Neutrophil (primary cell): ENCODE results near the gene PRIMPOL.
A peak's percentile ranks its signal among the peaks of the same experiment; 100 is the strongest.

Experiments used
- H3K27ac ChIP-seq: fragments of 200-600 bp; sonication (generic); 2 replicates; pipeline ENCODE4 v1.5.1; 2016; ENCODE audit warnings: mild to moderate bottlenecking, moderate library complexity
- H3K27me3 ChIP-seq: fragments of 200-600 bp; sonication (generic); 2 replicates; pipeline ENCODE4 v1.6.0; 2016; ENCODE audit warnings: mild to moderate bottlenecking
- H3K36me3 ChIP-seq: fragments of 200-600 bp; sonication (generic); 2 replicates; pipeline ENCODE4 v1.5.1; 2017
- H3K4me1 ChIP-seq, 2 experiments: fragments of 200-600 bp in 1 of 2; sonication (generic) in 1 of 2; 1 replicate in 1 of 2; 2 replicates in 1 of 2; pipeline versions ENCODE4 v1.5.1 to v1.6.1; 2013 to 2016; ENCODE audit warnings: low read depth in 1 of 2, low read length in 1 of 2, mild to moderate bottlenecking in 1 of 2, moderate library complexity in 1 of 2; ENCODE audit not compliant: control insufficient read depth in 1 of 2, insufficient read depth in 1 of 2
- H3K4me3 ChIP-seq, 2 experiments: fragments of 200-600 bp in 1 of 2; sonication (generic) in 1 of 2; 1 replicate in 1 of 2; 2 replicates in 1 of 2; pipeline ENCODE4 v1.5.1; 2013 to 2016; ENCODE audit warnings: low read depth in 1 of 2, low read length in 1 of 2, mild to moderate bottlenecking in 1 of 2, moderate library complexity in 1 of 2
- H3K9me3 ChIP-seq: fragments of 200-600 bp; sonication (generic); 2 replicates; pipeline ENCODE4 v1.5.1; 2016
- CTCF ChIP-seq: fragments of 200-600 bp; sonication (generic); IDR thresholded peaks from 2 replicates; pipeline ENCODE4 v1.5.1; 2016; ENCODE audit warnings: antibody characterized with exemption

Gene PRIMPOL

DNA sequence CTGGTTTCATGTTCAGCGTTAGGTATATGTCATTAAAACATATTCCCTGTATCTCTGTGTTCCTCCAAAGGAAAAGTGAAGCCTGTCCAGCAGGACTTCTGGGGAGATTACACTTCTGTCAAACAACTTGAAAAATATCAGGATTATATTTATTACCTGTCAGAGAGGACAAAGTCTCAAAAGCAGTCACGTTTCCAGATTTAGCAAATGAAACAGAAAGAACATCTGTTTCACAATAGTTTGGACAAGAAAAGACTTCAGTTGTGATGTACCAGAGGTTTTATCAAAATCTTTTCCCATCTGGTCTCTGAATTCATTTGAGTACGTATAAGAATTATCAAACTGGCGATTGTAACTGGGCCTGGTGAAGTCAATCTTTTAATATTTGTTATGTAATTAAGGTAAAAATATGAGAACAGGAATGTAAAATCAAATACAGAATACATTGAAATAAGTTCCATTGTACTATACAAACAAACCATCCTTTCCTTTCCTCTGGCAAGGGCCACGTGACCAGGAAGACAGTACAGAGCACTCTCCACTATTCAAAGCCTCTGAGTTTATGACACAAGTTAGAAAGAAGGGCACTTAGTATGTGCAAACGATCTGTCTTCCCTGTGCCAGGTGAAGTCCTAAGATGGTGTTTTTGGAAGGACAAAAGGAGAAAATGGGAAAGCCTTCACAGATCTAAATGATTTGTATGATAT lies 3.5 kb upstream of the PRIMPOL start:
- Histone ChIP-seq H3K9me3 (no peaks in the 10 kb centered on the region), H3K27ac (no peak overlapping the region), H3K4me1 (peaks cover 26 to 36% of the 10 kb centered on the region in 2 experiments), H3K4me3 (no peak overlapping the region), H3K36me3 (peaks cover 25% of the 10 kb centered on the region), H3K27me3 (no peaks in the 10 kb centered on the region)
- TF ChIP-seq CTCF: no peak

DNA sequence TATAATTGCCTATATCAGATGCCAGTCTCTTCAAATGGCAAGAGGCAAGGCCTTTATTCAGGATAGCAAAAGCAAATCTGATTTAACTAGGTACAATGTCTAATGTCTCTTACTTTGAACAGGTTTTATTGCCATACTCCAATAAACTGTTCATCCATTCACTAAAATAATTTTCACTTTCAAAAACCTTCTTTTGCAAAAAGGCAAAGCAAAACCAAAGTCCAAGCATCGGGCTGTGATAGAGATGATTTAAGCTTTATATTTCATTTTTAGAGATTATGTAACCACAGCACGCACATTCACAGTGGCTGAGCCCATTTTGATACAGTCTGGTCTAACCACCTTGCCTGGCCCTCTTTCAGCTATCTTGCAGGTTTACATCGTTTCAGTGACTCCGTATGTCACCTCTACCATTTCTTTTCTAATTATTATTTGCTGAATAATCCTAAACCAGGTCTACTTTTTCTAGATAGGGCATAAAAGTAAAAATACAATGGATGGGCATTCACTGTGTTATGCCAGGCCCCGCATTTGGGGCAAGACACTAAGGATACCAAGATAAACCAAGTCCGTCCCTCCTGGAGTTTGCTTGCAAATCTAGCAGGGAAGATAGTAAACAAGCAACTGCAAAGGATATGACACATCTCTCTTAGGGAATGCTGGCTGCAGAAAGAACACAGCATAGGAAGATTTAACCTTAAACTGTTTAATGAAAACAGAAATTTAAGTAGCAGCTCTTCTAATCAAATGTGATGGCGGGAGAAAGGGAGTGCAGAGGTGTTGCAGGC lies 2.1 kb upstream of the PRIMPOL start:
- Histone ChIP-seq H3K4me3 (peak overlapping the region; percentile 85 to 93), H3K36me3 (peaks cover 20% of the 10 kb centered on the region), H3K27me3 (no peaks in the 10 kb centered on the region), H3K9me3 (no peaks in the 10 kb centered on the region), H3K27ac (peak overlapping the region; percentile 97), H3K4me1 (peaks cover 26 to 36% of the 10 kb centered on the region in 2 experiments)
- no peak for TF ChIP-seq CTCF

- peaks cover 17% of the 10 kb centered on the region for H3K36me3 ChIP-seq
- TF ChIP-seq CTCF: no peak
- H3K9me3 ChIP-seq: no peaks in the 10 kb centered on the region
- peaks cover 26 to 36% of the 10 kb centered on the region in 2 experiments for H3K4me1 ChIP-seq
- peak overlapping the region; percentile 97 for H3K27ac ChIP-seq
- no peaks in the 10 kb centered on the region for H3K27me3 ChIP-seq
- H3K4me3 ChIP-seq: peak overlapping the region; percentile 85 to 93
Measured at GRCh38 chr4:184648054-184648312, 1.6 kb upstream of the PRIMPOL start.

DNA sequence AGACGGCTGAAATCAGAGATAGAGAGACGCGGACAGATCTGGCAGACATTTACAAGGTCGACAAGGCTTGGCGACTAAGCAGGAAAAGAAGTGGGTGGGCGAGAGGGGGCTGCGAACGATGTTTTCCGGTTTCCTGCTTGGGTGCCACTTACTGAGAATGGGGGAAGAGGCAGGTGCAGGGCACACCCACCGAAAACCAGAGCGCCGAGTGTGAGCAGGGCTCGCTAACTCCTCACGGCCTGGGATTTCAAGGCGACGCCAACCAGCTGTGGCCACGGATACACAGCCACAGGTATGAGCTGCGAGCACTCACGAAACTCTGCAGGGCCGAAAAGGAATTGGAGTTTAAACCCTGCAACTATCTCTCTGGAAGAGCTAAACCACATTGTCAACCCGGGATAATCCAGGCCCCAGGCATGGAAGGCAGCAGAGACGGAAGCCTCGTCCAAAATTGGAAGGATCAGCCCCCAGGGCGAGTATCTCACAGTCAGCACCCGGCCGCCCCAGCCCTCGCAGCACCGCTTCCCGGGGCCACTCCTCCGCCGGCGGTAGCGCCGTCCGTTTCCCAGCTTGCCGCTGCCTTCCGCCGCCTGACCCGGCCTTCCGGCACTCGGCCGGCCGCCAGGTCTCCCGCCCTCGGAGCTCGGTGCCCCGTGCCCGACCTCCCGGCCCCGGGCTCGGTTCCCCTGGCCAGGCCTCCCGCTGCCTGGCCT lies 1.1 kb upstream of the PRIMPOL start:
- Histone ChIP-seq H3K4me1 (peaks cover 26 to 36% of the 10 kb centered on the region in 2 experiments), H3K4me3 (peak overlapping the region; percentile 85 to 93), H3K36me3 (peaks cover 17% of the 10 kb centered on the region), H3K27me3 (no peaks in the 10 kb centered on the region), H3K9me3 (no peaks in the 10 kb centered on the region), H3K27ac (peak overlapping the region; percentile 97)
- no peak for TF ChIP-seq CTCF

DNA sequence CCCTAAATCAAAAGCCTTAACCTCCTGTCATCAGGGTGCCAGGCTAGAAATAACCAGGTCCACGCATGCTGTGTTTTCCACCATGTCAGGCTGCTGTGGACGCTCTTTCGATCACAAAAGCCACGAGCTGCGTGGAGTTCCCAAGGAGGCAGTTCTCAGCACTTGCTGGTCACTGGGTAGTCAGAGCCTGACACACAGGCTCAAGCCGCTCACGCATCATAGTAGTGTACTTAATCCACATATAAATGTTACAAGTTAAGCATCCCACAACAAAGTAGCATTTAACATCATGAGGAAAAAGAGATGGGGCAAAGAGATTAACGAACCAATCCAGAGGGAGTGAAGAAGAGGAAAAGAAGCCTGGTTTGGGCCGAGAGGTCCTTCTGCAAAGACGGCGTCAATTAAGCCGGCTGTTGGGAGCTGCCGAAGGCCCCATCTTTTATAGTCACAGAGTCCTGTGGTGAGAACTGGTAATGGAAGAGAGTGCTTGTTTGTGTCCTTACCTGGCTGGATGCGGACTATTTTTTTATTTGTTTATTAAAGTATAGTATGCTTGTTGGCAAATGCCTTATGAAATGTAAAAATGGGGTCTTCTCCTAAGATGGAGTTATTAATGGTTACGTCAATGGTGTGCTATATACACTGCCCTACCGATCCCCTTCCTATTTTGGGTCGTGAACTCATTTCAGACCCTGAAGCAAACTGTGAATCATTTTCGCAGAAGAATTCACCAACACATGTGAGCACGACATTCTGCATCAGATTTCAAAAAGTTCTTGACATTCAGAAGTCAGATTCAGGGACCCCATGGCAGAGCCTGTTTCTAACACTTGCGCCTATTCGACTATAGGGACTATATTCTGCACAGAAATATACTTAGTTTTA lies 675 bp downstream of the PRIMPOL start:
- H3K27me3 ChIP-seq: no peaks in the 10 kb centered on the region
- H3K36me3 ChIP-seq: peaks cover 13% of the 10 kb centered on the region
- H3K27ac ChIP-seq: peak overlapping the region; percentile 97
- TF ChIP-seq CTCF: no peak
- H3K4me1 ChIP-seq: peaks cover 26 to 36% of the 10 kb centered on the region in 2 experiments
- no peaks in the 10 kb centered on the region for H3K9me3 ChIP-seq
- peak overlapping the region; percentile 69 to 93 for H3K4me3 ChIP-seq
